PFSK-1 (cell line): ENCODE measurements around the gene NET1.

Source experiments
- FOXP2 ChIP-seq: optimal IDR thresholded peaks from 2 replicates; pipeline ENCODE3; 2011; ENCODE audit warnings: borderline replicate concordance, control low read depth, inconsistent platforms; ENCODE audit not compliant: insufficient read depth; ENCODE audit errors: extremely low read length, extremely low read depth
- POLR2AphosphoS5 ChIP-seq: IDR thresholded peaks from 2 replicates; pipeline ENCODE4 v1.6.1; 2012; ENCODE audit warnings: low read depth, mild to moderate bottlenecking, control low read depth, low read length, moderate library complexity
- SIN3A ChIP-seq: IDR thresholded peaks from 2 replicates; pipeline ENCODE4 v1.6.1; 2012; ENCODE audit warnings: mild to moderate bottlenecking, low read length, moderate library complexity, borderline replicate concordance; ENCODE audit not compliant: insufficient read depth
- TAF1 ChIP-seq: IDR thresholded peaks from 2 replicates; pipeline ENCODE4 v1.6.1; 2012; ENCODE audit warnings: low read length, control low read depth, borderline replicate concordance; ENCODE audit not compliant: insufficient read depth
- TF ChIP-seq, protein P1 (sequence below), 2 experiments: IDR thresholded peaks; 2 replicates each; pipeline versions ENCODE4 v1.6.1 to v1.8.0; 2011 to 2012; ENCODE audit warnings: low read depth in 2 of 2, low read length in 2 of 2, control low read depth in 1 of 2, inconsistent platforms in 1 of 2, mild to moderate bottlenecking in 1 of 2, moderate library complexity in 1 of 2; ENCODE audit not compliant: insufficient read depth in 1 of 2

NET1 gene

DNA sequence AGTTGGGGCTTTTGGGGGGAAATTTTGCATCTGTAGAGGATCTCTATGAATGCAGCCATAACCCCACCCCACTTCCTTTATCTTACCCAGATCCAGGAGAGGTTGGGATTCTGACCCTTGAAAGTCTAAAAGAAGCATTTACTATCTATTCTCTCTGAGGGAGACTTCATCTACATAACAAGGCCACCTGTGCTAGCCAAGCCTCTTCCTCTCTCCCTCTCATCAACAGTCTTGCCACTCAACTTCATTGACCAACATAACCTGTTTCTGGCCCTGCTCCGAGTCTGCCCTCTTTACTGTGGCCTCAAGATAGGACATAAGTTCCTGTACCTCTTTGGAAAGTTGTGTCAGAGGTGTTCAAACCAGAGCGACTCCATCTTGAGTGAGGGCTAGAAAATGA, 27.1 kb upstream of the NET1 start:
- no peak for TF ChIP-seq SIN3A
- TF ChIP-seq, protein P1, sequence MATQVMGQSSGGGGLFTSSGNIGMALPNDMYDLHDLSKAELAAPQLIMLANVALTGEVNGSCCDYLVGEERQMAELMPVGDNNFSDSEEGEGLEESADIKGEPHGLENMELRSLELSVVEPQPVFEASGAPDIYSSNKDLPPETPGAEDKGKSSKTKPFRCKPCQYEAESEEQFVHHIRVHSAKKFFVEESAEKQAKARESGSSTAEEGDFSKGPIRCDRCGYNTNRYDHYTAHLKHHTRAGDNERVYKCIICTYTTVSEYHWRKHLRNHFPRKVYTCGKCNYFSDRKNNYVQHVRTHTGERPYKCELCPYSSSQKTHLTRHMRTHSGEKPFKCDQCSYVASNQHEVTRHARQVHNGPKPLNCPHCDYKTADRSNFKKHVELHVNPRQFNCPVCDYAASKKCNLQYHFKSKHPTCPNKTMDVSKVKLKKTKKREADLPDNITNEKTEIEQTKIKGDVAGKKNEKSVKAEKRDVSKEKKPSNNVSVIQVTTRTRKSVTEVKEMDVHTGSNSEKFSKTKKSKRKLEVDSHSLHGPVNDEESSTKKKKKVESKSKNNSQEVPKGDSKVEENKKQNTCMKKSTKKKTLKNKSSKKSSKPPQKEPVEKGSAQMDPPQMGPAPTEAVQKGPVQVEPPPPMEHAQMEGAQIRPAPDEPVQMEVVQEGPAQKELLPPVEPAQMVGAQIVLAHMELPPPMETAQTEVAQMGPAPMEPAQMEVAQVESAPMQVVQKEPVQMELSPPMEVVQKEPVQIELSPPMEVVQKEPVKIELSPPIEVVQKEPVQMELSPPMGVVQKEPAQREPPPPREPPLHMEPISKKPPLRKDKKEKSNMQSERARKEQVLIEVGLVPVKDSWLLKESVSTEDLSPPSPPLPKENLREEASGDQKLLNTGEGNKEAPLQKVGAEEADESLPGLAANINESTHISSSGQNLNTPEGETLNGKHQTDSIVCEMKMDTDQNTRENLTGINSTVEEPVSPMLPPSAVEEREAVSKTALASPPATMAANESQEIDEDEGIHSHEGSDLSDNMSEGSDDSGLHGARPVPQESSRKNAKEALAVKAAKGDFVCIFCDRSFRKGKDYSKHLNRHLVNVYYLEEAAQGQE (IDR thresholded peaks at IDR 0.05; ENCODE audit: insufficient read depth in 1 of 2, low read depth in 2 of 2, low read length in 2 of 2) = no peak
- TF ChIP-seq FOXP2 = no peak
- no peak for TF ChIP-seq TAF1
- TF ChIP-seq POLR2AphosphoS5 = no peak

- TF ChIP-seq TAF1 = no peak
- no peak for TF ChIP-seq SIN3A
- TF ChIP-seq FOXP2 = no peak
These were observed 25.2 kb upstream of the NET1 start for GRCh38 chr10:5387169-5387568.

- TF ChIP-seq FOXP2 (no peak), TAF1 (no peak), POLR2AphosphoS5 (no peak)
- TF ChIP-seq, protein P1 (IDR thresholded peaks at IDR 0.05; ENCODE audit: insufficient read depth in 1 of 2, low read depth in 2 of 2, low read length in 2 of 2) = no peak
These were observed 21.7 kb upstream of the NET1 start for GRCh38 chr10:5390607-5391205.

DNA sequence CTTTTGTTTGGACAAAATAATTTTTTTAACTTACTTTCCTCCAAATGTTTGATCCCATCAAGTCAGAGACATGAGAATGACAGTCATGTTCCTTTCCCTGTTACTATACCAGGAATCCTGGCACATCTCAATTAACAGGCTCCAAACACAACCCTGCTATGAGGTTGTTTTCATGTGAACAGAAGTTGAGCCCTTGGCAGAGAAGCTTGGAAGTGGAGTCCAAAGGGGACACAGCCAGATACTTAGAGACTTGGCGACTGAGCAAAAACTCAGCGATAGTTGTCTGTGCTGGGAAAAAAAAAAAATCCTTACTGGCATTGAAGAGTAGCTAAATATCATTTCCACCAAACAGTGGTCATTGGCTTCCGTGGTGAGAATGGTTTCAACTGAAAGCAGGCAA, 20.6 kb upstream of the NET1 start:
- no peak for TF ChIP-seq SIN3A

GRCh38 chr10:5393529-5393928, 18.8 kb upstream of the NET1 start:
- TF ChIP-seq, protein P1 (IDR thresholded peaks at IDR 0.05; ENCODE audit: insufficient read depth in 1 of 2, low read depth in 2 of 2, low read length in 2 of 2) = no peak
- TF ChIP-seq POLR2AphosphoS5 = no peak
- TF ChIP-seq FOXP2 = no peak

DNA sequence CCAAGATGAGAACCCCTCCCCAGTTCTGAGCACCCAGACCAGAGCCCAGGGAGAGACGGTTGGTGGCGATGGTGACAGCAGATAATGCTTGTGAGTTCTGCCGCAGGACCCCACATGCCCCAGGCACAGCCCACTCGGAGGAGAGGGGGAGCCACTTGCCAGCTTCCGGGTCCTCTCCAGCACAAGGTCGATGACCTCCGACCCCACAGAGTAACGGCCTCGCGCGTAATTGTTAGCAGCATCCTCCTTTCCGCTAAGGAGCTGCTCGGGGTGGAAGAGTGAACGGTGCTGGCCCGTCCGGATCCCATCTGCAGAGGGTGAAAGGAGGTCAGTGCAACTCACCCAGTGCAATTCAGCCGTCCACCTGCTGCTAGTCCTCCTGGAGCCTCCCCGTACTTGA, 17.2 kb upstream of the NET1 start:
- TF ChIP-seq, protein P1 (IDR thresholded peaks at IDR 0.05; ENCODE audit: insufficient read depth in 1 of 2, low read depth in 2 of 2, low read length in 2 of 2) = no peak
- TF ChIP-seq FOXP2 (no peak), TAF1 (no peak), SIN3A (no peak), POLR2AphosphoS5 (no peak)
